ENCODE measurements around the gene ATOH1. TPM values are rescaled to one million over a fixed set of nuclear protein-coding genes. Genes with fewer than 3 reads are reported as not detected.

Gene ATOH1
- total and polyA plus RNA-seq, 2 of the 4 experiments (the other 2 are of a cell fraction) = not detected

DNA sequence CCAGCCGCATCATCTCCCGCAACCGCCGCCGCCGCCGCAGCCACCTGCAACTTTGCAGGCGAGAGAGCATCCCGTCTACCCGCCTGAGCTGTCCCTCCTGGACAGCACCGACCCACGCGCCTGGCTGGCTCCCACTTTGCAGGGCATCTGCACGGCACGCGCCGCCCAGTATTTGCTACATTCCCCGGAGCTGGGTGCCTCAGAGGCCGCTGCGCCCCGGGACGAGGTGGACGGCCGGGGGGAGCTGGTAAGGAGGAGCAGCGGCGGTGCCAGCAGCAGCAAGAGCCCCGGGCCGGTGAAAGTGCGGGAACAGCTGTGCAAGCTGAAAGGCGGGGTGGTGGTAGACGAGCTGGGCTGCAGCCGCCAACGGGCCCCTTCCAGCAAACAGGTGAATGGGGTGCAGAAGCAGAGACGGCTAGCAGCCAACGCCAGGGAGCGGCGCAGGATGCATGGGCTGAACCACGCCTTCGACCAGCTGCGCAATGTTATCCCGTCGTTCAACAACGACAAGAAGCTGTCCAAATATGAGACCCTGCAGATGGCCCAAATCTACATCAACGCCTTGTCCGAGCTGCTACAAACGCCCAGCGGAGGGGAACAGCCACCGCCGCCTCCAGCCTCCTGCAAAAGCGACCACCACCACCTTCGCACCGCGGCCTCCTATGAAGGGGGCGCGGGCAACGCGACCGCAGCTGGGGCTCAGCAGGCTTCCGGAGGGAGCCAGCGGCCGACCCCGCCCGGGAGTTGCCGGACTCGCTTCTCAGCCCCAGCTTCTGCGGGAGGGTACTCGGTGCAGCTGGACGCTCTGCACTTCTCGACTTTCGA lies 654 bp downstream of the ATOH1 start:
- TF ChIP-seq, protein P1, sequence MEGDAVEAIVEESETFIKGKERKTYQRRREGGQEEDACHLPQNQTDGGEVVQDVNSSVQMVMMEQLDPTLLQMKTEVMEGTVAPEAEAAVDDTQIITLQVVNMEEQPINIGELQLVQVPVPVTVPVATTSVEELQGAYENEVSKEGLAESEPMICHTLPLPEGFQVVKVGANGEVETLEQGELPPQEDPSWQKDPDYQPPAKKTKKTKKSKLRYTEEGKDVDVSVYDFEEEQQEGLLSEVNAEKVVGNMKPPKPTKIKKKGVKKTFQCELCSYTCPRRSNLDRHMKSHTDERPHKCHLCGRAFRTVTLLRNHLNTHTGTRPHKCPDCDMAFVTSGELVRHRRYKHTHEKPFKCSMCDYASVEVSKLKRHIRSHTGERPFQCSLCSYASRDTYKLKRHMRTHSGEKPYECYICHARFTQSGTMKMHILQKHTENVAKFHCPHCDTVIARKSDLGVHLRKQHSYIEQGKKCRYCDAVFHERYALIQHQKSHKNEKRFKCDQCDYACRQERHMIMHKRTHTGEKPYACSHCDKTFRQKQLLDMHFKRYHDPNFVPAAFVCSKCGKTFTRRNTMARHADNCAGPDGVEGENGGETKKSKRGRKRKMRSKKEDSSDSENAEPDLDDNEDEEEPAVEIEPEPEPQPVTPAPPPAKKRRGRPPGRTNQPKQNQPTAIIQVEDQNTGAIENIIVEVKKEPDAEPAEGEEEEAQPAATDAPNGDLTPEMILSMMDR (conservative IDR thresholded peaks at IDR 0.05; ENCODE audit: low read depth, low read length) = no peak
- no peak for TF ChIP-seq SMC3 (IDR thresholded peaks at IDR 0.05; ENCODE audit: low read depth, low read length)
- no peak for TF ChIP-seq CEBPB (IDR thresholded peaks at IDR 0.05; ENCODE audit: low read depth, low read length)
- TF ChIP-seq, protein P2, sequence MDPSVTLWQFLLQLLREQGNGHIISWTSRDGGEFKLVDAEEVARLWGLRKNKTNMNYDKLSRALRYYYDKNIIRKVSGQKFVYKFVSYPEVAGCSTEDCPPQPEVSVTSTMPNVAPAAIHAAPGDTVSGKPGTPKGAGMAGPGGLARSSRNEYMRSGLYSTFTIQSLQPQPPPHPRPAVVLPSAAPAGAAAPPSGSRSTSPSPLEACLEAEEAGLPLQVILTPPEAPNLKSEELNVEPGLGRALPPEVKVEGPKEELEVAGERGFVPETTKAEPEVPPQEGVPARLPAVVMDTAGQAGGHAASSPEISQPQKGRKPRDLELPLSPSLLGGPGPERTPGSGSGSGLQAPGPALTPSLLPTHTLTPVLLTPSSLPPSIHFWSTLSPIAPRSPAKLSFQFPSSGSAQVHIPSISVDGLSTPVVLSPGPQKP (IDR thresholded peaks at IDR 0.05; ENCODE audit: borderline replicate concordance, low read depth, low read length) = no peak
- no peak for TF ChIP-seq MAZ (IDR thresholded peaks at IDR 0.05; ENCODE audit: borderline replicate concordance, low read depth, low read length)
- no peak for TF ChIP-seq RAD21 (IDR thresholded peaks at IDR 0.05; ENCODE audit: low read length)
- no peak for TF ChIP-seq POLR2A (IDR thresholded peaks at IDR 0.05; ENCODE audit: low read depth, low read length)
- TF ChIP-seq MAFK (IDR thresholded peaks at IDR 0.05; ENCODE audit: low read depth, low read length) = no peak
- no peak for TF ChIP-seq BHLHE40 (IDR thresholded peaks at IDR 0.05; ENCODE audit: low read depth, low read length)
- TF ChIP-seq, protein P3, sequence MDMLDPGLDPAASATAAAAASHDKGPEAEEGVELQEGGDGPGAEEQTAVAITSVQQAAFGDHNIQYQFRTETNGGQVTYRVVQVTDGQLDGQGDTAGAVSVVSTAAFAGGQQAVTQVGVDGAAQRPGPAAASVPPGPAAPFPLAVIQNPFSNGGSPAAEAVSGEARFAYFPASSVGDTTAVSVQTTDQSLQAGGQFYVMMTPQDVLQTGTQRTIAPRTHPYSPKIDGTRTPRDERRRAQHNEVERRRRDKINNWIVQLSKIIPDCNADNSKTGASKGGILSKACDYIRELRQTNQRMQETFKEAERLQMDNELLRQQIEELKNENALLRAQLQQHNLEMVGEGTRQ (IDR thresholded peaks at IDR 0.05; ENCODE audit: low read depth, low read length) = no peak
- Histone ChIP-seq H4K5ac (ENCODE audit: low read depth, low read length) (no peak overlapping the region), H3K4me1 (ENCODE audit: control insufficient read depth, insufficient read depth, low read length) (no peaks in the 10 kb centered on the region), H3K9ac (ENCODE audit: low read depth, low read length) (no peak overlapping the region), H3K27ac (ENCODE audit: insufficient read depth, low read length) (no peak overlapping the region), H3K4ac (ENCODE audit: low read depth, low read length) (no peak overlapping the region), H3K18ac (ENCODE audit: low read depth, low read length) (no peak overlapping the region), H2BK20ac (ENCODE audit: low read depth, low read length) (no peak overlapping the region), H2AFZ (replicated peaks; ENCODE audit: low read length, poor library complexity) (peak overlapping the region; percentile 74), H3K56ac (ENCODE audit: extremely low read depth, insufficient read depth, low read length) (no peak overlapping the region), H3K4me2 (ENCODE audit: low read depth, low read length) (peak overlapping the region; percentile 67; the same call in 1 of the 2 replicates), H3K27me3 (ENCODE audit: control insufficient read depth, insufficient read depth, low read length) (peaks cover 65% of the 10 kb centered on the region), H2BK120ac (ENCODE audit: low read depth, low read length) (no peak overlapping the region), H4K91ac (ENCODE audit: insufficient read depth, low read depth, low read length) (no peak overlapping the region), H3K4me3 (ENCODE audit: insufficient read depth, low read depth, low read length) (peak overlapping the region; percentile 17; the same call in 1 of the 2 replicates), H3K79me1 (ENCODE audit: low read depth in 1 of 2, low read length in 2 of 2) (no peaks in the 10 kb centered on the region), H2AK9ac (replicated peaks; ENCODE audit: low read depth, low read length, poor library complexity) (no peak overlapping the region), H3K36me3 (ENCODE audit: control insufficient read depth, insufficient read depth, low read length) (no peaks in the 10 kb centered on the region), H3K9me3 (ENCODE audit: control insufficient read depth, insufficient read depth, low read length) (peaks cover 2% of the 10 kb centered on the region; the same call in 1 of the 2 replicates), H3K9me1 (ENCODE audit: insufficient read depth, low read length) (no peaks in the 10 kb centered on the region), H3K23ac (ENCODE audit: low read depth, low read length) (no peak overlapping the region), H2BK5ac (ENCODE audit: low read depth, low read length, poor library complexity, severe bottlenecking) (no peak overlapping the region), H3K14ac (replicated peaks; ENCODE audit: low read depth, low read length) (no peak overlapping the region), H2BK15ac (ENCODE audit: low read depth, low read length) (no peak overlapping the region), H4K20me1 (ENCODE audit: insufficient read depth, low read length) (no peaks in the 10 kb centered on the region), H4K8ac (ENCODE audit: low read depth in 2 of 2, low read length in 2 of 2) (no peak overlapping the region), H2AK5ac (ENCODE audit: low read depth, low read length) (no peak overlapping the region)
- in situ Hi-C loops (cut with MboI; ENCODE audit: low sequenced_read_pairs) (no loop called here), intact Hi-C loops (cut with micrococcal nuclease) (no loop called here), dilution Hi-C loops (cut with HindIII; ENCODE audit: low sequenced_read_pairs, unreplicated experiment) (no loop called here)
- ATAC-seq (ENCODE audit: low read depth) (peak; percentile 35), DNase-seq (no peak)
- ChIA-PET POLR2A (ENCODE audit: unreplicated experiment) (no interaction called here), CTCF (no interaction called here)
- no TSS peak for BruUV-seq (replicated peaks)
- WGBS, 2 experiments (ENCODE audit: extremely low coverage in 2 of 2, insufficient read length in 1 of 2) = 1% methylated on average over 33 of the region's 70 CpGs; no CpG with 5 or more reads in 1 of the 2 experiments

Data from IMR-90 (cell line).